HepG2 (cell line): ENCODE measurements around the gene VPS52. TPM values are rescaled to one million over a fixed set of nuclear protein-coding genes. Genes with fewer than 3 reads are reported as not detected.

ENCODE experiments used
- AGO2 ChIP-seq: fragments of 200-400 bp; formaldehyde crosslinking; optimal IDR thresholded peaks from 2 replicates; pipeline ENCODE3; 2017; ENCODE audit warnings: mild to moderate bottlenecking, low read depth, low read length, moderate library complexity
- DMAP1 ChIP-seq: IDR thresholded peaks from 2 replicates; pipeline ENCODE4 v1.6.1; 2016
- DR1 ChIP-seq: sonication (generic); formaldehyde crosslinking; IDR thresholded peaks from 2 replicates; pipeline ENCODE4 v1.8.0; 2021; ENCODE audit warnings: mild to moderate bottlenecking, missing genetic modification reagents, inconsistent platforms
- EED ChIP-seq: sonication (generic); formaldehyde crosslinking; IDR thresholded peaks from 2 replicates; pipeline ENCODE4 v1.5.0; 2020; ENCODE audit warnings: mild to moderate bottlenecking, missing genetic modification reagents
- GLI4 ChIP-seq: sonication (generic); formaldehyde crosslinking; IDR thresholded peaks from 2 replicates; pipeline ENCODE4 v1.5.1; 2020; ENCODE audit warnings: missing genetic modification reagents, mild to moderate bottlenecking, moderate library complexity, borderline replicate concordance
- HCFC1 ChIP-seq: fragments of 150-350 bp; IDR thresholded peaks from 2 replicates; pipeline ENCODE4 v1.6.1; 2014; ENCODE audit warnings: low read depth, low read length
- HMG20B ChIP-seq: conservative IDR thresholded peaks from 2 replicates; pipeline ENCODE4 v1.6.1; 2016; ENCODE audit warnings: missing genetic modification reagents, missing compliant biosample characterization
- KDM2A ChIP-seq: sonication (generic); formaldehyde crosslinking; IDR thresholded peaks from 2 replicates; pipeline ENCODE4 v1.4.0; 2020; ENCODE audit warnings: low read depth, missing genetic modification reagents, borderline replicate concordance
- MZF1 ChIP-seq: sonication (generic); formaldehyde crosslinking; IDR thresholded peaks from 2 replicates; pipeline ENCODE4 v1.8.1; 2023; ENCODE audit warnings: mild to moderate bottlenecking, missing genetic modification reagents, borderline replicate concordance
- NFE2 ChIP-seq: sonication (generic); formaldehyde crosslinking; IDR thresholded peaks from 2 replicates; pipeline ENCODE4 v1.4.0; 2020; ENCODE audit warnings: missing genetic modification reagents
- POLR2AphosphoS2 ChIP-seq: IDR thresholded peaks from 2 replicates; pipeline ENCODE4 v1.6.1; 2011; ENCODE audit warnings: low read depth, low read length, improper control_type of control experiment
- POLR2G ChIP-seq: fragments of 200-400 bp; formaldehyde crosslinking; IDR thresholded peaks from 2 replicates; pipeline ENCODE4 v1.6.1; 2018; ENCODE audit warnings: mild to moderate bottlenecking, low read depth, low read length, moderate library complexity
- RBAK ChIP-seq: sonication (generic); formaldehyde crosslinking; IDR thresholded peaks from 2 replicates; pipeline ENCODE4 v1.5.1; 2020; ENCODE audit warnings: mild to moderate bottlenecking, missing genetic modification reagents
- SSRP1 ChIP-seq: IDR thresholded peaks from 2 replicates; pipeline ENCODE4 v1.6.1; 2016; ENCODE audit warnings: control low read depth
- THAP11 ChIP-seq: IDR thresholded peaks from 2 replicates; pipeline ENCODE4 v1.6.1; 2016; ENCODE audit warnings: missing biosample characterization, missing genetic modification reagents
- ZNF253 ChIP-seq: sonication (generic); formaldehyde crosslinking; IDR thresholded peaks from 2 replicates; pipeline ENCODE4 v1.8.0; 2022; ENCODE audit warnings: mild to moderate bottlenecking, missing genetic modification reagents, borderline replicate concordance
- ZNF687 ChIP-seq: sonication (generic); formaldehyde crosslinking; IDR thresholded peaks from 2 replicates; pipeline ENCODE4 v1.5.1; 2020; ENCODE audit warnings: mild to moderate bottlenecking, missing genetic modification reagents, moderate library complexity
- ZNF772 ChIP-seq: sonication (generic); formaldehyde crosslinking; IDR thresholded peaks from 2 replicates; pipeline ENCODE4 v1.5.0; 2020; ENCODE audit warnings: mild to moderate bottlenecking, missing genetic modification reagents
- ZNF773 ChIP-seq: sonication (generic); formaldehyde crosslinking; IDR thresholded peaks from 2 replicates; pipeline ENCODE4 v1.4.0; 2020; ENCODE audit warnings: missing genetic modification reagents, borderline replicate concordance
- polyA plus RNA-seq, 8 experiments: library from polyadenylated mRNA; depleted of rRNA in 3 of 8; stranded (reverse) in 7 of 8; unstranded in 1 of 8; fragments of >200 nt; fragmentation: Illumina TruSeq in 4 of 8; extraction: Trizol in 4 of 8; gene quantifications; 2 replicates each; pipeline versions ENCODE4 v1.2.1 to v1.2.3, GENCODE V29; 2011 to 2016; ENCODE audit warnings: low read depth in 4 of 8, missing spikeins in 1 of 8, mixed read lengths in 1 of 8; ENCODE audit not compliant: insufficient read depth in 1 of 8
- total RNA-seq, 5 experiments: library from RNA; depleted of rRNA; stranded (reverse); fragments of >200 nt; fragmentation: Illumina TruSeq; extraction: Trizol; gene quantifications; 2 replicates each; pipeline ENCODE4 v1.2.3, GENCODE V29; 2016; ENCODE audit warnings: low read depth in 1 of 5
- TF ChIP-seq, protein P1 (sequence below): sonication (generic); formaldehyde crosslinking; IDR thresholded peaks from 2 replicates; pipeline ENCODE4 v1.8.1; 2023; ENCODE audit warnings: mild to moderate bottlenecking, moderate library complexity, missing genetic modification reagents
- TF ChIP-seq, protein P2 (sequence below): sonication (generic); formaldehyde crosslinking; IDR thresholded peaks from 2 replicates; pipeline ENCODE4 v1.9.0; 2022; ENCODE audit warnings: low read depth, missing genetic modification reagents
- TF ChIP-seq, protein P3 (sequence below): sonication (generic); formaldehyde crosslinking; IDR thresholded peaks from 2 replicates; pipeline ENCODE4 v1.4.0; 2020; ENCODE audit warnings: missing genetic modification reagents, mild to moderate bottlenecking, borderline replicate concordance

VPS52 gene
- total and polyA plus RNA-seq, 2 of the 13 experiments (the other 11 are each of a cell fraction or from before 2014, with no cell fraction given), result 48.9 to 85.5 TPM

DNA sequence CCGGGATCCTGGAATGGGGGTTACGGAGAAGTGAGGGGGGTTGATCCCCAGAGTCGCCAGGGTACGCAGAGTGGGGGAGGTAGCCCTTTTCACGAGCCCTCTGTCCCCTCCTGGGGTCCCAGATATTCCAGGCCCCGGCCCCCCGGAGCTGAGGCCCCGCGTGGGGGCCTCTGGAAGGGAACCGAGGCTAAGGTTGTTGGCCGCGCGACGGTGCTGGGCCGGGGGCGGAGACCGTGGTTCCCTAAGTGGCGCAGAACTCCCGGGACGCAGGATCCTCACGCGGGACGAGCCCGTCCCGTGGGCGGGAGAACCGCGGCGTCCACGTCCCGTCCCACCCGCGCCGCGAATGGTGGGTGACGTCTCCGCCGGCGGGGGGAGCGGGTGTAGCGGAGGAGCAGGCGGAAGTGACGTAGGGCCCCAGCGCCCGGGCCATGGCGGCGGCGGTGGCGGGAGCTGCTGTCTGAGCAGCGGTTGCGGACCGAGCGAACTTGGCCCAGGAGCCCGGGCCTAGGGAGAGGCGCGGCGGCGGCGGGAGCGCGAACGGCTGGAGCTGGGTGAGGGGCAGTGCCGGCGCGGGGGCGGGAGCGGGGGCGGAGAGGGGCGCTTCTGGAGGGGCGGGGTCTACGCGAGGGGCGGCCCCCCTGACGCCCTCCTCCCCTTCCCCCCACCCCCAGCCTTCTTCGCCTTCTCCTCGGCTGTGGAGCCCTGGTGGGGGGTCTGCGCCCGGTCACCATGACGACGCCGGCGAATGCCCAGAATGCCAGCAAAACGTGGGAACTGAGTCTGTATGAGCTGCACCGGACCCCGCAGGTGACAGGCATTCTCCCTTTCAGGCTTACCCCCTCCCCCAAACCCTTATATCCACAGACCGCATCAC is 63.3 kb downstream of the VPS52 start, which contains the start of gene RING1 (continued):
- TF ChIP-seq, protein P1, sequence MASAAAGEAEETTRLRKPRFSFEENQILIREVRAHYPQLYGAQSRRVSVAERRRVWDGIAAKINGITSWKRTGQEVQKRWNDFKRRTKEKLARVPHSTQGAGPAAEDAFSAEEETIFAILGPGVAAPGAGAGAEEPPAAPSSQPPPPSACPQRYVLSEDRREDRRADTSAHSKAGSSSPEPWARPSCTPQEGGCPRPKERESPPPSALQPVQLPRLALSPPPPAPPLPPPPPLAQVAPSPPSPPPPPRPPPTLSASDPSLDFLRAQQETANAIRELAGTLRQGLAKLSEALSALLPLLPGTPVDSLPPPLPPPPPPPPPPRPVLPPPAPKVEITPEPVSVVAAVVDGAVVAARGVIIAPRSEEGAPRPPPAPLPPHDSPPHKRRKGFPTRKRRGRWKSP (CRISPR knock-in tag), result peak; percentile 66; the same call in 1 of the 2 replicates
- TF ChIP-seq ZNF772 (peak; percentile 85; the same call in 1 of the 2 replicates), ZNF253 (CRISPR knock-in tag) (0 out of 2 replicates have a peak, but pooled peaks have one; percentile 36), SSRP1 (CRISPR knock-in tag) (0 out of 2 replicates have a peak, but pooled peaks have one; percentile 6), ZNF773 (CRISPR knock-in tag) (peak; percentile 23; the same call in 1 of the 2 replicates), POLR2G (peak; percentile 95), ZNF687 (CRISPR knock-in tag) (peak; percentile 94), HMG20B (CRISPR knock-in tag) (peak; percentile 69), POLR2AphosphoS2 (no peak), DR1 (CRISPR knock-in tag) (0 out of 2 replicates have a peak, but pooled peaks have one; percentile 58), AGO2 (peak; percentile 95), EED (CRISPR knock-in tag) (no peak), MZF1 (no peak), HCFC1 (peak; percentile 36; the same call in 1 of the 2 replicates), DMAP1 (CRISPR knock-in tag) (peak; percentile 91), KDM2A (CRISPR knock-in tag) (peak; percentile 98), THAP11 (CRISPR knock-in tag) (peak; percentile 88), RBAK (CRISPR knock-in tag) (no peak), GLI4 (no peak), NFE2 (no peak)
- TF ChIP-seq, protein P2, sequence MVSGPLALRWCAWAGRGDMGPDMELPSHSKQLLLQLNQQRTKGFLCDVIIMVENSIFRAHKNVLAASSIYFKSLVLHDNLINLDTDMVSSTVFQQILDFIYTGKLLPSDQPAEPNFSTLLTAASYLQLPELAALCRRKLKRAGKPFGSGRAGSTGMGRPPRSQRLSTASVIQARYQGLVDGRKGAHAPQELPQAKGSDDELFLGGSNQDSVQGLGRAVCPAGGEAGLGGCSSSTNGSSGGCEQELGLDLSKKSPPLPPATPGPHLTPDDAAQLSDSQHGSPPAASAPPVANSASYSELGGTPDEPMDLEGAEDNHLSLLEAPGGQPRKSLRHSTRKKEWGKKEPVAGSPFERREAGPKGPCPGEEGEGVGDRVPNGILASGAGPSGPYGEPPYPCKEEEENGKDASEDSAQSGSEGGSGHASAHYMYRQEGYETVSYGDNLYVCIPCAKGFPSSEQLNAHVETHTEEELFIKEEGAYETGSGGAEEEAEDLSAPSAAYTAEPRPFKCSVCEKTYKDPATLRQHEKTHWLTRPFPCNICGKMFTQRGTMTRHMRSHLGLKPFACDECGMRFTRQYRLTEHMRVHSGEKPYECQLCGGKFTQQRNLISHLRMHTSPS (CRISPR knock-in tag), result 0 out of 2 replicates have a peak, but pooled peaks have one; percentile 44
- TF ChIP-seq, protein P3, sequence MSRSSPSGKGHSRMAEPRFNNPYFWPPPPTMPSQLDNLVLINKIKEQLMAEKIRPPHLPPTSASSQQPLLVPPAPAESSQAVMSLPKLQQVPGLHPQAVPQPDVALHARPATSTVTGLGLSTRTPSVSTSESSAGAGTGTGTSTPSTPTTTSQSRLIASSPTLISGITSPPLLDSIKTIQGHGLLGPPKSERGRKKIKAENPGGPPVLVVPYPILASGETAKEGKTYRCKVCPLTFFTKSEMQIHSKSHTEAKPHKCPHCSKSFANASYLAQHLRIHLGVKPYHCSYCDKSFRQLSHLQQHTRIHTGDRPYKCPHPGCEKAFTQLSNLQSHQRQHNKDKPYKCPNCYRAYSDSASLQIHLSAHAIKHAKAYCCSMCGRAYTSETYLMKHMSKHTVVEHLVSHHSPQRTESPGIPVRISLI (CRISPR knock-in tag), result no peak
